ENCODE data around the gene TMEM150A.

DNA sequence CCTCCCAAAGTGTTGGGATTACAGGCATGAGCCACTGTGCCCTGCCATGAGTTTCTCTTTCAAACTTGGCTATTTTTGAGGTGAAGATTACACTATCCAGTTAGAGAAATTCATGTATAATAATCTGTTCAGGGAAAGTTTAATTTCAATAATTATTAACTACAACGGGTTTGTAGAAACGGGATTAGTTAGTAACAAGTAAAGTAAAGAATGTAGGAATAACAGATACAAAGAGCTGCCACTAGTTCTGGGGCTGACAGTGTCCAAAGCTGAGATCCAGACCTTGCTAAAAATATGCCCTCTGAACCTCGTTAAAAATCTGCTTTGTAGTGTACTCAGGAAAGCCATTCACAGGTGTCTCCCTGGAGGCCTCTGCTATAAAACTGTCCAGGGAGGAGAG lies 48.6 kb upstream of the TMEM150A start:
- TF ChIP-seq ESRRA (CRISPR knock-in tag; IDR thresholded peaks at IDR 0.05; ENCODE audit: low read depth) (no peak), SP2 (CRISPR knock-in tag; IDR thresholded peaks at IDR 0.05) (no peak), FOXA1 (IDR thresholded peaks at IDR 0.05) (no peak), FOXA1 (CRISPR knock-in tag; IDR thresholded peaks at IDR 0.05) (no peak), MTF2 (CRISPR knock-in tag; IDR thresholded peaks at IDR 0.05; ENCODE audit: borderline replicate concordance) (no peak), IRF2 (CRISPR knock-in tag; IDR thresholded peaks at IDR 0.05) (no peak)
- TF ChIP-seq, protein P1, sequence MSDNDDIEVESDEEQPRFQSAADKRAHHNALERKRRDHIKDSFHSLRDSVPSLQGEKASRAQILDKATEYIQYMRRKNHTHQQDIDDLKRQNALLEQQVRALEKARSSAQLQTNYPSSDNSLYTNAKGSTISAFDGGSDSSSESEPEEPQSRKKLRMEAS (IDR thresholded peaks at IDR 0.05): no peak
- TF ChIP-seq, protein P2, sequence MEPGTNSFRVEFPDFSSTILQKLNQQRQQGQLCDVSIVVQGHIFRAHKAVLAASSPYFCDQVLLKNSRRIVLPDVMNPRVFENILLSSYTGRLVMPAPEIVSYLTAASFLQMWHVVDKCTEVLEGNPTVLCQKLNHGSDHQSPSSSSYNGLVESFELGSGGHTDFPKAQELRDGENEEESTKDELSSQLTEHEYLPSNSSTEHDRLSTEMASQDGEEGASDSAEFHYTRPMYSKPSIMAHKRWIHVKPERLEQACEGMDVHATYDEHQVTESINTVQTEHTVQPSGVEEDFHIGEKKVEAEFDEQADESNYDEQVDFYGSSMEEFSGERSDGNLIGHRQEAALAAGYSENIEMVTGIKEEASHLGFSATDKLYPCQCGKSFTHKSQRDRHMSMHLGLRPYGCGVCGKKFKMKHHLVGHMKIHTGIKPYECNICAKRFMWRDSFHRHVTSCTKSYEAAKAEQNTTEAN (CRISPR knock-in tag; conservative IDR thresholded peaks at IDR 0.05): no peak
